ENCODE measurements around the gene UGT1A8.

The UGT1A8 gene

GRCh38 chr2:233761040-233761769 is 143.8 kb downstream of the UGT1A8 start:
- no peak for DNase-seq (ENCODE audit: low read depth in 2 of 3, low spot score in 1 of 3)

GRCh38 chr2:233764264-233764663 is 146.8 kb downstream of the UGT1A8 start:
- DNase-seq (ENCODE audit: low read depth in 2 of 3, low spot score in 1 of 3): no peak

- DNase-seq (ENCODE audit: low read depth in 2 of 3, low spot score in 1 of 3): no peak
Measured at GRCh38 chr2:233764761-233765160, 147.3 kb downstream of the UGT1A8 start.

GRCh38 chr2:233766416-233766815 is 149.0 kb downstream of the UGT1A8 start:
- DNase-seq (ENCODE audit: low read depth in 2 of 3, low spot score in 1 of 3): no peak

- no peak for DNase-seq (ENCODE audit: low read depth in 2 of 3, low spot score in 1 of 3)
Measured at GRCh38 chr2:233768076-233768475, 150.6 kb downstream of the UGT1A8 start.

GRCh38 chr2:233769260-233769659 is 151.8 kb downstream of the UGT1A8 start:
- DNase-seq (ENCODE audit: low read depth in 2 of 3, low spot score in 1 of 3): no peak

GRCh38 chr2:233772153-233772552 is 154.7 kb downstream of the UGT1A8 start:
- no peak for DNase-seq (ENCODE audit: low read depth in 2 of 3, low spot score in 1 of 3)

GRCh38 chr2:233772583-233772982 is 155.2 kb downstream of the UGT1A8 start:
- DNase-seq (ENCODE audit: low read depth in 2 of 3, low spot score in 1 of 3): no peak

- no peak for DNase-seq (ENCODE audit: low read depth in 2 of 3, low spot score in 1 of 3)
Measured at GRCh38 chr2:233773854-233774253, 156.4 kb downstream of the UGT1A8 start.

GRCh38 chr2:233775414-233775813 is 158.0 kb downstream of the UGT1A8 start:
- DNase-seq (ENCODE audit: low read depth in 2 of 3, low spot score in 1 of 3): no peak

- DNase-seq (ENCODE audit: low read depth in 2 of 3, low spot score in 1 of 3): no peak
Measured at GRCh38 chr2:233778030-233778429, 160.6 kb downstream of the UGT1A8 start, which contains the start of gene MROH2A. MROH2A (plus strand) TSS chr2:233778330; CDS start chr2:233779359, 1,029 bp downstream.

- no peak for DNase-seq (ENCODE audit: low read depth in 2 of 3, low spot score in 1 of 3)
Measured at GRCh38 chr2:233779722-233780121, 162.3 kb downstream of the UGT1A8 start.

GRCh38 chr2:233780771-233781170 is 163.3 kb downstream of the UGT1A8 start:
- no peak for DNase-seq (ENCODE audit: low read depth in 2 of 3, low spot score in 1 of 3)

- DNase-seq (ENCODE audit: low read depth in 2 of 3, low spot score in 1 of 3): no peak
Measured at GRCh38 chr2:233789554-233789953, 172.1 kb downstream of the UGT1A8 start.

- no peak for DNase-seq (ENCODE audit: low read depth in 2 of 3, low spot score in 1 of 3)
Measured at GRCh38 chr2:233791151-233791882, 173.9 kb downstream of the UGT1A8 start.

GRCh38 chr2:233791883-233792329 is 174.5 kb downstream of the UGT1A8 start:
- no peak for DNase-seq (ENCODE audit: low read depth in 2 of 3, low spot score in 1 of 3)

GRCh38 chr2:233792720-233793119 is 175.3 kb downstream of the UGT1A8 start:
- no peak for DNase-seq (ENCODE audit: low read depth in 2 of 3, low spot score in 1 of 3)

GRCh38 chr2:233793465-233794127 is 176.2 kb downstream of the UGT1A8 start:
- no peak for DNase-seq (ENCODE audit: low read depth in 2 of 3, low spot score in 1 of 3)

GRCh38 chr2:233794128-233794658 is 176.8 kb downstream of the UGT1A8 start:
- DNase-seq (ENCODE audit: low read depth in 2 of 3, low spot score in 1 of 3): no peak

GRCh38 chr2:233795735-233796171 is 178.3 kb downstream of the UGT1A8 start:
- no peak for DNase-seq (ENCODE audit: low read depth in 2 of 3, low spot score in 1 of 3)

- no peak for DNase-seq (ENCODE audit: low read depth in 2 of 3, low spot score in 1 of 3)
Measured at GRCh38 chr2:233796254-233796653, 178.8 kb downstream of the UGT1A8 start.
